Type B pancreatic cell (in vitro differentiated cells): ENCODE data around the gene ENOX1. TPM values are rescaled to one million over a fixed set of nuclear protein-coding genes. Genes with fewer than 3 reads are reported as not detected.

Experiments used
- DNase-seq: peaks from one replicate; pipeline ENCODE4 v3.0.0; 2021; ENCODE audit warnings: mixed read lengths; ENCODE audit not compliant: unreplicated experiment; ENCODE audit errors: extremely low spot score
- H3K27ac Mint-ChIP-seq: 2 replicates; pipeline ENCODE4 v1.8.0; 2021; ENCODE audit warnings: mild to moderate bottlenecking, mixed read lengths
- H3K27me3 Mint-ChIP-seq: 2 replicates; pipeline ENCODE4 v1.8.0; 2021; ENCODE audit warnings: mixed read lengths
- H3K36me3 Mint-ChIP-seq: 2 replicates; pipeline ENCODE4 v1.8.0; 2021; ENCODE audit warnings: mixed read lengths
- H3K4me1 Mint-ChIP-seq: one replicate; pipeline ENCODE4 v1.8.0; 2021; ENCODE audit warnings: mixed read lengths; ENCODE audit not compliant: unreplicated experiment
- H3K4me3 Mint-ChIP-seq: 2 replicates; pipeline ENCODE4 v1.8.0; 2021; ENCODE audit warnings: mild to moderate bottlenecking, mixed read lengths
- H3K9me3 Mint-ChIP-seq: 2 replicates; pipeline ENCODE4 v1.8.0; 2021; ENCODE audit warnings: mixed read lengths
- CTCF ChIP-seq: fragments of 200-600 bp; sonication (generic); conservative IDR thresholded peaks from 2 replicates; pipeline ENCODE4 v1.5.0; 2021; ENCODE audit warnings: antibody characterized with exemption, mild to moderate bottlenecking
- total RNA-seq: library from RNA; stranded (reverse); gene quantifications from 2 replicates; pipeline ENCODE4 v1.2.1, GENCODE V29; 2021; ENCODE audit warnings: low replicate concordance

Gene ENOX1
- total RNA-seq, 1 donor from 2014 or later: 7.5 TPM

- Mint-ChIP-seq H3K36me3 (no peaks in the 10 kb centered on the region), H3K9me3 (peaks cover 7% of the 10 kb centered on the region), H3K4me1 (peaks cover 3% of the 10 kb centered on the region), H3K27ac (no peak overlapping the region), H3K4me3 (no peak overlapping the region), H3K27me3 (no peaks in the 10 kb centered on the region)
- no peak for TF ChIP-seq CTCF
- DNase-seq: no peak
These were observed 156.9 kb downstream of the ENOX1 start for GRCh38 chr13:43629691-43630480.

DNA sequence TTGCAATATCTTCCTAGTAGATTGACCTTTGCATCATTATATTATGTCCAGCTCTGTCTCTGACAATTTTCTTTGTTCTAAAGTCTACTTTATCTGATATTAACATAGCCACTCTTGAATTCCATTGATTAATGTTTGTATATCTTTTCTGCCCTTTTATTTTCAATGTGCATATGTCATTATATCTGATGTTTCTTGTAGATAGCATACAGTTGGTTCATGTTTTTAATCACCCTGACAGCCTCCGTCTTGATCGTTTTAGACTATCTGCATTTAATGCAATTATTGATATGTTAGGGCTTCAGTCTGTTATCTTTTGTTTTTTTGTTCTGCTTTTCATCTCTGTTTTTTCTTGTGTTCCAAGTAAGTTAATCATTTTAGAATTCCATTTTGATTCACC, 159.8 kb downstream of the ENOX1 start:
- H3K4me3 Mint-ChIP-seq: no peak overlapping the region
- no peak for TF ChIP-seq CTCF
- H3K27me3 Mint-ChIP-seq: no peaks in the 10 kb centered on the region
- H3K27ac Mint-ChIP-seq: no peak overlapping the region
- H3K9me3 Mint-ChIP-seq: peaks cover 7% of the 10 kb centered on the region
- no peak for DNase-seq
- H3K36me3 Mint-ChIP-seq: peaks cover 5% of the 10 kb centered on the region
- peaks cover 3% of the 10 kb centered on the region for H3K4me1 Mint-ChIP-seq

GRCh38 chr13:43614063-43614462, 172.7 kb downstream of the ENOX1 start:
- Mint-ChIP-seq H3K36me3 (peaks cover 4% of the 10 kb centered on the region), H3K9me3 (peaks cover 13% of the 10 kb centered on the region), H3K4me1 (peaks cover 6% of the 10 kb centered on the region), H3K27me3 (no peaks in the 10 kb centered on the region), H3K27ac (no peak overlapping the region), H3K4me3 (no peak overlapping the region)
- DNase-seq: no peak
- TF ChIP-seq CTCF: no peak

- Mint-ChIP-seq H3K9me3 (no peaks in the 10 kb centered on the region), H3K4me1 (peaks cover 6% of the 10 kb centered on the region), H3K27ac (no peak overlapping the region), H3K36me3 (peaks cover 7% of the 10 kb centered on the region), H3K27me3 (no peaks in the 10 kb centered on the region), H3K4me3 (no peak overlapping the region)
- no peak for TF ChIP-seq CTCF
- no peak for DNase-seq
These were observed 175.2 kb downstream of the ENOX1 start for GRCh38 chr13:43611281-43612273.

- Mint-ChIP-seq H3K4me1 (peaks cover 6% of the 10 kb centered on the region), H3K9me3 (peaks cover 4% of the 10 kb centered on the region), H3K36me3 (peaks cover 11% of the 10 kb centered on the region), H3K27me3 (no peaks in the 10 kb centered on the region), H3K4me3 (no peak overlapping the region), H3K27ac (no peak overlapping the region)
- TF ChIP-seq CTCF: no peak
- DNase-seq: no peak
These were observed 178.2 kb downstream of the ENOX1 start for GRCh38 chr13:43608400-43609137.
